HG03521 (cell line): ENCODE data around the gene SPPL2B.

Experiments used
- ATAC-seq: cut with Tn5 transposase; IDR thresholded peaks from one replicate; pipeline ENCODE4 v1.9.1; 2021; ENCODE audit warnings: mild to moderate bottlenecking, moderate library complexity; ENCODE audit not compliant: unreplicated experiment

The SPPL2B gene

DNA sequence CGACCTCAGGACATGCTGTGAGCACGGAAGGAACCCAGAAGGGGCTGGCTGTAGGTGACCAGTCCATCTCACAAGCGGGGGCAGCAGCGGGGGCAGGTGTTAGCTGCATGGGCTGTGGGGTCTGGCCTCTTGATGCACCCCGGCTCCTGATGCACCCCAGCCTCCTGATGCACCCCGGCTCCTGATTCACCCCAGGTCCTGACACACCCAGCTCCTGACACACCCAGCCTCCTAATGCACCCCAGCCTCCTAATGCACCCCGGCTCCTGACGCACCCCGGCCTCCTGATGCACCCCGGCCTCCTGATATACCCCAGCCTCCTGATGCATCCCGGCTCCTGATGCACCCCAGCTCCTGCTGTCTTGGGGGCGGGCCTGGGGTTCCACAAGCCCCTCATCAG lies 7.5 kb upstream of the SPPL2B start:
- no peak for ATAC-seq

DNA sequence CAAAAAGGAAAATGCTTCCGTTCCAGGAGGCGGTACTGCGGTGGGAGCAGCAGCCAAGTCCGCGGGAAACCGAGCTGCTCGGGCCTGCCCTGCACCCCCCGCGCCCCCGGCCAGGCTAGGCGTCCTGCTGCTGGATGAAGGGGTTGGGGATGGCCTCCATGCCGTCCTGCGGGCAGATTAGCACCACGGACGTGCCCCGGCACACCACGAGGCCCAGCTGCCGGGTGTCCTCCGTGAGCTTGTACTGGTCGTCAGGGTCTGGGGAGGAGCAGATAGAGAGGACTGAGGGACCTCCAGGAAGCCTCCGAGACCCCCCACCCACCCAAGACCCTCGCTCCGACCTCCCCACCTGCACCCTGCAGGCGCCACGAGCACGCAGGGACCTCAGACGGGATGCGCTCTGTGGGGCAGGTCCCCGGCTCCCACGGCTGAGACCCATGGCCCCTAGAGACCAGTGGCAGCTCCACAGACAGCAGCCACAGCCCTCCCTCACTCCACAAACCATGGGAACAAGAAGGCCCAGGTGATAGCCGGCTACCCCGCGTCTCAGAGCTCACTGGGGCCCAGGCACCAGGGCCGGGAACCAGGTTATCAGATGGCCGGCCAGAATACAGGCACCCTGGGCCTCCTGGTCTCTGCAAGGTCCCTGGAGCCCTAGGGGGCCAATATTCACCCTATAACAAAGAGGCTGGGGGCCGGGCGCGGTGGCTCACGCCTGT lies 6.8 kb upstream of the SPPL2B start:
- ATAC-seq = no peak

DNA sequence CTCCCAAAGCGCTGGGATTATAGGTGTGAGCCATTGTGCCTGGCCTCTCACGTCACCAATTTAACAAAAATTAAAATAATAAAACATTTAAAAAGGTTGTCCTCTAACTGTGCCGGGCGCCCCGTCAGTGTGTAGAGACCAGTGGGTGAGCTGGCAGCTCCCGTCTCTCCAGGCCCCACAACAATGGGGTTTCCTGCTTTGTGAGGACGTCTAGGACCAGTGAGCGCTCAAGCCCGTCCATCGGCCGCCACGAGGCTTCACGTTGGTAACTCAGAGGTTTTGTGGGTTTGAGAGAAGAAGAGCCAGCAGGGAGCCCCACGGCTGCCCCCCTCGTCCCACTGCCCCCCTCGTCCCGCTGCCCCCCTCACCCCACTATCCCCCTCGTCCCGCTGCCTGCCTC lies 4.8 kb upstream of the SPPL2B start:
- no peak for ATAC-seq

DNA sequence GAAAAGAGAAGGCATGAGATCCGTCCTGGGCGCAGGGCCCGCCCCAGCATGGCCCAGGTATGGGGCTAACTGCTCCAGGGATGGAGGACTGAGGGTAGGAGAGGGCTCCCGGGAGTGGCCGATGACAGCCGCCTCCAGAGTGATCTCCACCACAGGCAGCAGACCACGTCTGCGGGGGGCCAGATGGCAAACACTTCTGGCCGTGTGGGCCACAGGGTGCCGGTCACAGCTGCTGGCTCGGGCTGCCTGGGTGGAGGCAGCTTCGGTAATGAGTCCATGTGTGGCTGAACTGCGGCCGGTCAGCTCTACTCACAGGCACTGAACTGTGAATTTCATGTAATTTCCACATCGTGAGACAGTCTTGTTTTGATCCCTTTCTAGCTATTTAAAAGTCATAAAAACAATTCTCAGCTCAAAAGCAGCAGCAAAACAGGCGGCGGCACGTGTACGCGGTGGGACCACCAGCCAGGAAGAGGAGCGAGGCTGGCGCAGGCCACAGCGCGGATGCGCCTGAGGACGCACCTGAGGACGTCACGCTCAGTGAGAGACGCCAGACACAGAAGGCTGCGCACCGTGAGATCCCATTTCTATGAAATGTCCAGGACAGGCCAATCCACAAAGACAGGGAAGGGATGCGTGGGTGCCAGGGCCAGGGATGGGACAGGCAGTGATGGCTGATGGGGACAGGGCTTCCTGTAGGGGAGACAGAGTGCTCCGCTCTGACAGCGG lies 4.1 kb upstream of the SPPL2B start:
- ATAC-seq = no peak

DNA sequence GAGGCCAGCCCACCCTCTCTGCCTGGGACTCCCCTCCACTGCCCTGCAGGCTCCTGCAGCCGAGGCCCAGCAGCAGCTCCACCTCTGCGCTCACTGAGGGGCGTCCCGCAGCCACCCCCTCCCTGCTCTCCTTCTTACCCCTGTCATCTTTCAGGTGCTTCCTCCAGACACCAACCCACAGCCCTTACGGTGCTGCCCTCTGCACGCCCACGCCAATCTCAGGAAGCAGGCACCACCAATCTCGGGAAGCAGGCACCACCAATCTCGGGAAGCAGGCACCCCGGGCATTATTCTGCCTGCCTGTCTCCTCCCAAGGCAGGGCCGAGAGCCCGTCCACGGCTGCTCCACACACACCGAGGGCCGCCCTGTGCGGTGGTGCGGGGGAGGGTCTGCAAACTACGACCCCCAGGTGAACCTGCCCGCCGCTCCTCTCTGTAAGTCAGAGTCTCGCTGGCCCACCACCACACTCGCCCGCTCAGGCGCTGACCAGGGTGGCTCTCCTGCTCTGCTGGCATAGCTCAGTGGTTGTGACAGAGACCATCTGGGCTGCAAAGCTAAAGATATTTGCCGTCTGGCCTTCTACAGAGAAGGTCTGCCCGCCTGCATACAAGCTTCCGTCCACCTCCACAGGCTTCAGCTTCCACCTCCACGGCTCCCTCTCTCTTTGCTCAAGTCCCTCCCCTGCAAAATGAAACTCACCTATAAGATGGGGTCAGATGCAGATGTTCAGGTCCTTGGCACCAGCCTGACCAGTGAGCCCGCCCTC lies 3.0 kb upstream of the SPPL2B start:
- no peak for ATAC-seq

DNA sequence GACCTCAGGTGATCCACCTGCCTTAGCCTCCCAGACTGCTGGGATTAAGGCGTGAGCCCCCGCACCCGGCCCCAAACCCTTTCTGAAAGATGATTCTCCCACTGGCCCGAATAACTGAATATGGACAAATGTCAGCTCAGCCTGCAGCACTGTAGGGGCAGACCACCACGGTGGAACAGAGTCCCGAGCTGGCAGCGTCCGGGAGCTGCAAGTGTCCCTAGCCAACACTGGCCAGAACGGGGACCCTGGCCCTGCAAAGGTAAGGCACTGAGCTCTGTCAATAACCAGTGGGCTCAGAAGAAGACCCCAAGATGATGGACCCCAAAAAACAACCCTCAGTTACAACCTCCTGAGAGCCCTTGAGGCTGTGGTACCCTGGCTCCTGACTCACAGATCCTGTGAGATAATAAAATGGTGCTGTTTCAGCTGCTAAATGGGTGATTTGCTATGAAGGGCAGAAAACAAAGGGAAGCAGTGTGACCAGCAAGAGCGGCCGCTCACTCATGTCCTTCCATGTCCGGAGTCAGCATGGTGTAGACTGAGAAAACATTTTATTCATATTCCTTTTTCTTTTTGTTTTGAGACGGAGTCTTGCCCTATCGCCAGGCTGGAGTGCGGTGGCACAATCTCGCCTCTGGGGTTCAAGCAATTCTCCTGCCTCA lies 1.7 kb upstream of the SPPL2B start:
- ATAC-seq = no peak

DNA sequence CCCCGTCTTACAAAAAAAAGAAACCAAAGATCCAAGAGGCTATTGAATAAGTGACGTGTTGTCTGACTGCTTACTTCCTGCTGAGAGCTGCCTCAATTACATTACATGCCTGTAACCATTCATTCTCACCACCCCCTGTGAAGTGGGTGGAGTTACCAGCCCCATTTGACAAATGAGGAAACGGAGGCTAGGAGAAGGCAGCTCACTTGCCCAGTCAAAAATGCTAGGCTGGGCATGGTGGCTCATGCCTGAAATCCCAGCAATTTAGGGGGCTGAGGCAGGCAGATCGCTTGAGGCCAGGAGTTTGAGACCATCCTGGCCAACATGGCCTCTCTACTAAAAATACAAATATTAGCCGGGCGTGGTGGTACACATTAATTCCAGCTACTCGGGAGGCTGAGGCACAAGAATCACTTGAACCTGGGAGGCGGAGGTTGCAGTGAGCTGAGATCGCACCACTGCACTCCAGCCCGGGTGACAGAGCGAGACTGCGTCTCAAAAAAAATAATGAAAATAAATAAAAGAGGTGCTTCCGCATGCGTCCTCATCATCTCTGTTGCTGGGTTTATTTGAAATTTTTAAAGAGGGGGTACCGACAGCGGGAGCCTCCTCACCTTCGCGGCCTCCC lies 597 bp upstream of the SPPL2B start:
- no peak for ATAC-seq

DNA sequence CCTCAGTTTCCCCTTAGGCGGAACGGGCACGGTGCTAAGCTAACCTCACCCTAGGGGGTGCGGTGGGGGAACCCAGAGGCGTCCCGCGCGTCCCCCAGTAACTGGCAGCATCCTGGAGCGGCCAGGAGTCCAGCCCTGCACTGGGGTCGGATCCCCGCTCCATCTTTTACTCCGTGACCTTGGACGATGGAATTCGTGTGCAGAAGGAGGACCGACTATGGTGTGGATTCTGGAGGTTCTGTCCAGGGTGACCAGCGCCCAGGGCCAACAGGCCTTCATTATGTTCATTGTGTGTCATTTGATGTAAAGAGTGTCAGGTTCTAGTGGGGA lies 630 bp downstream of the SPPL2B start:
- no peak for ATAC-seq

DNA sequence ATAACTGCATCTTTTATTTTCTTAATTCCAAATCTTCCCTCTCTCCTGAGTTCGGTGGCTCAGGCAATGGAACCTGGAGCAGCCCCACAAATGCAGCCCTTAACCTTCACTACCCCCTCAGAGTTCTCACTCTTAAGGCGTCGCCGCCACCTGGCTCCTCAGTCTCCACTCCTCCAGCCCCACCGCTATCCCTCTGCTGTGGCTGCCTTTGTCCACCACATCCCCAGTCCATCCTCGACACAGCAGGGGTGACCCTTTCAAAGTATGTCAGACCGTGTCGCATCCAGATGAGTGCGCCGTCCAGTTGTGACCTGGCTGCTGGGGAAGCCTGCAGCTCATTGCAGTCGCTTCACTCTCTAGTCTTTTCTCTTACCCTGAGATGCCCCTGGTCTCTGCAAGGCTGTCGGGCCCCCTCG lies 1.0 kb downstream of the SPPL2B start:
- ATAC-seq = no peak

DNA sequence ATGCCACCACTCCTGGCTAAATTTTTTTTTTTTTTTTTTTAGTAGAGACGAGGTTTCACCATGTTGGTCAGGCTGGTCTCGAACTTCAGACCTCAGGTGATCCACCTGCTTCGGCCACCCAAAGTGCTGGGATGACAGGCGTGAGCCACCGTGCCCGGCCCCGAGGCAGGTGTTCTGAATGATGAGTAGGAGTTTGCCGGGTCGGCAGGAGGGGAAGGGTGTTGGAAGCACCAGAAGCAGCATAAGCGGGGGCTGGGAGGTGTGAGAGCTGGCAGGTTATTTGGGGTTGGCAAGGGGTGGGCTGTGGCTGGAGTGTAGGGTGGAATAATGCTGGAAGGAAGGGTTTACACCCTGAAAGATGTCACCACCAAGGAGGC lies 1.8 kb downstream of the SPPL2B start:
- ATAC-seq = no peak

DNA sequence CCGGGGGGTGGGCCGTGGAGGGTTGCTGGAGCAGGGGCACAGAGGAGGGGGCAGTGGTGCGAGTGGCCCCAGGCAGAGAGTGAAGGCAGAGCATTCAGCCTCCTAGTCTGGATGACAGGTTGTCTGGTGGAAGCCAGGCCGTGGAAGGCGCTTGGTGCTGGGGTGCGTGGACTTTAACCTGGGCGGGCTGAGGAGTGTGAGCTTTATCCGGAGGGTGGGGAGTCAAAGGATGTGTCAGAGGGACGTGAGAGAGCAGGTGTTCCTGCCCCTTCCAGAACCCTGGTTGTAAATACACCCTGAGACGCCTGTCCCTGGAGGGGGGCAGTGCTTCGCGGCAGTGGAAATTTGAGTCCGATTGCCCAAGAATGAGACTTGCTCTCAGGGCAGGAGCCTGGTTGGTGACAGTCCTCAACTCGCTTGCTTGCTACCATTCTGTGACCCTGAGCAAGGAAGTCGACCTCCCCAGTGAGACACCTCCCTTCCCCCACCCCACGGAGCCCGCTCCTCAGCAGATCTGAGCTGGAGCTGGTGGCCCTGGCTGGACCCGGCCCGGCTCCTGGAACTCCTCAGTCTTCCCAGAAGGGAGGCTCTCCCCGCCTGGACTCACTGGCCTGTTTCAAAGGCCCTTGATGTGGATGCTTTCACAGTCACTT lies 2.3 kb downstream of the SPPL2B start:
- ATAC-seq = no peak

DNA sequence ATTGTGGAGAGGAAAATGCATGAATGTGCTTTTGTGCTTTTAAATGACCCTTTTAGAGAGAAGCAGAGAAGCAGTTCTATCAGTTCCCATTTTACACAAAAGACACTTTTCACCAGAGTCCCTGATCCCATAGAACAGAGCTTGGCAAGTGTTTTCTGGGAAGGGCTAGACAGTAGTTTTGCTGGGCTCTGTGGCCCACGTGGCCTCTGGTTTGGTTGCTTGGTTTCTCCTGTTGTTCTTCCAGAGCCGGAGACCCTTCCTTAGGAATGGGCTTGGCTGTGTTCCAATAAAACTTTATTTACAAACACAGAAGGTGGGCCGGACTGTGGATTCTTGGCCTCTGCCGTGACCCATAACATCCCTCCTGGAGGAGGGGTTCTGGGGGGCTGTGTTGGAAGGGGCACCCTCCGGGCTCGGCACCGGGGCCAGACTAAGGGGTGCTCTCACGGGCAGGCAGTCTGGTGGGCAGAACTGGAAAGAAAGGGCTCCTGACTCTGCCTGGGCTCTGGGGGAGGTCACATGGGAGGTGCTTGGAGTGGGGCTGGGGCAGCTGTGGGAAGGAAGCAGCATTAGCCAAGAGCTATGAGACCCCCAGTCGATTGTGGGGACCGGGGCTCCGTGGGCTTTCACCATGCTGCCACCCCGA lies 3.2 kb downstream of the SPPL2B start:
- no peak for ATAC-seq

DNA sequence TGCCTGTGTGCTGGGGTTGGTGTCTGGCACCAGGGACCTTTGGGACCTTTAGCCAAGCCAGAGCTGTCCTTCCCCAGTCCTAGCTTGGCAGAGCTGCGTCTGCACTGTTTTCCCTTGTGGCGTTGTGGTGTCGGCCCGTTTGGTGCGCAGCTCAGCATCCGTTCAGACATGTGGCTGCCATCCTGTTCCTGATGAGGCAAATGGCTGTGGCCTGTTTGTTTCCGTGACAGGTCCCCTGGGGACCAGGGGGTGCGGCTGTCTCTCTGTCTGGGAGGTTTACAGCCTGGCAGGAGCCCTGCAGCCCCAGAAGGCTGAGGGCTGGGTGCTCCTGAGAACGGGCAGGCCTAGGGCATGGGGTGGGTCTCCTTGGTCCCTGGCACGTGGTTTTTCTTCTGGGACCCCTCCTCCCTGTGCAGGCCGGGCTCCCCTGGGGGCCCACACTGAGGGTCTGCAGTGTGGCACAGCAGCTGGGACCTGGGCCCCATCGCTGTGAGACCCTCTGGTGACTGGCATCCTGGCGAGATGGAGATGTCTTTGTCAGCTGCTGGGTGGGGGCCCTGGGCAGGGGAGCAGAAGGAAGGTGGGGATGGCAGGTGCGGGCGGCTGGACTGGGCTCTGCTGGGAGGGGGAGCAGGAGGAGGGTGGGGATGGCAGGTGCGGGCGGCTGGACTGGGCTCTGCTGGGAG lies 4.0 kb downstream of the SPPL2B start:
- ATAC-seq = no peak

DNA sequence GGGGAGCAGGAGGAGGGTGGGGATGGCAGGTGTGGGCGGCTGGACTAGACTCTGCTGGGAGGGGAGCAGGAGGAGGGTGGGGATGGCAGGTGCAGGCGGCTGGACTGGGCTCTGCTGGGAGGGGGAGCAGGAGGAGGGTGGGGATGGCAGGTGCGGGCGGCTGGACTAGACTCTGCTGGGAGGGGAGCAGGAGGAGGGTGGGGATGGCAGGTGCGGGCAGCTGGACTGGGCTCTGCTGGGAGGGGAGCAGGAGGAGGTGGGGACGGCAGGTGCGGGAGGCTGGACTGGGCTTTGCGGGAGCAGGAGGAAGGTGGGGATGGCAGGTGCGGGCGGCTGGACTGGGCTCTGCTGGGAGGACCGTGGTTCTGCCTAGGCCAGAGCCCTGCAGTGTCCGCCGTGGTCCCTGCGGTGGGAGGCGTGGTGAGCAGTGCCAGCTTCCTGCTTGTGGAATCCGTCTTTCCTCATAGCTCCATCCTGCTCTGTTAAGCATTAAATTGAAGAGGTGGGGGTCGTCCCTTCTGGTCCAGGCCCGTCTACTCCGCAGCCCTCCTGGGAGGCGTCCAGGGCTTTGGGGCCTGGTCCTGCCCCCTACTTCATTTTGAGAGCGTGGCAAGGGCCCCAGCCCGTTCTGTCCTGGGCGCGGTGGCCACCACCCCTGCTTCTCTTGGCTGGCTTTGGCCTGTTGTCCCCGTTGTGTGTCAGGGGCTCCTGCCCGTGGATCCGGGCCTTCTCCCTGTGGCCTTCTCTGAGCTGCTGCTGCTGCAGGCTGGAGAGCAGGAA lies 4.7 kb downstream of the SPPL2B start:
- no peak for ATAC-seq

DNA sequence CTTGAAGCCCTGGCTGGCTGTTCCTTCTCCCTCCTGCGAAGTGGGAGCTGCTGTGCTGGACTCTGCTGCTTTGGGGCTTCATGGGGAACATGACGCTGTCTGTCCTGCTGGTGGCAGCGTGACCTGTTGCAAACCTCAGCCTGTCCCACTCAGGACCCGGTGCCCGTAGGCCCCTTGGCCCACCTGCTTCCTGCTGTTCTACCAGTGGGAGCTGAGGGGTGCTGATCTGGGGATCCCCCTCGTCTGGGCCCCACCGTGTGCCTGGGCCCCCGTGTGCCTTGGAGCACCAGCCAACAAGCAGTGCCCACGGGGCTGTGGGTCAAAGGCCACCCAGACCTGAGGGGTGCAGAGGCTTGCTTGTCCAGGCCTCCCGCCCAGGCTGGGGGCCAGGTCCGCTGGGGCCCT lies 5.3 kb downstream of the SPPL2B start:
- ATAC-seq = no peak

DNA sequence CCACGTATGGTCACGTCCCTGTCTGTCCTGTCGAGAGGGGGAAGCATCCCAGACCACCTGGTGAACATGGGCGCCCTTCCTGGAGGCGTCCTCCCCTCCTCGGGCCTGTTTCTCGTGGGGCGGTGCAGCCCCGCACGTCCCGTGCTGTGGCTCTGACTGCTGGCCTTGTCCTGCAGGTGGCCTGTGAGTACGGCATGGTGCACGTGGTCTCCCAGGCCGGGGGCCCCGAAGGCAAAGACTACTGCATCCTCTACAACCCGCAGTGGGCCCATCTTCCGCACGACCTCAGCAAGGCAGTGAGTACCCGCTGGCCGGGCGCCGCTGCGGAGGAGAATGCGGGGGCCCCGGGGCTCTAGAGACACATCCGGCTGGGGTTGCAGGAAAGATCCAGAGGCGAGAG lies 5.9 kb downstream of the SPPL2B start:
- no peak for ATAC-seq

DNA sequence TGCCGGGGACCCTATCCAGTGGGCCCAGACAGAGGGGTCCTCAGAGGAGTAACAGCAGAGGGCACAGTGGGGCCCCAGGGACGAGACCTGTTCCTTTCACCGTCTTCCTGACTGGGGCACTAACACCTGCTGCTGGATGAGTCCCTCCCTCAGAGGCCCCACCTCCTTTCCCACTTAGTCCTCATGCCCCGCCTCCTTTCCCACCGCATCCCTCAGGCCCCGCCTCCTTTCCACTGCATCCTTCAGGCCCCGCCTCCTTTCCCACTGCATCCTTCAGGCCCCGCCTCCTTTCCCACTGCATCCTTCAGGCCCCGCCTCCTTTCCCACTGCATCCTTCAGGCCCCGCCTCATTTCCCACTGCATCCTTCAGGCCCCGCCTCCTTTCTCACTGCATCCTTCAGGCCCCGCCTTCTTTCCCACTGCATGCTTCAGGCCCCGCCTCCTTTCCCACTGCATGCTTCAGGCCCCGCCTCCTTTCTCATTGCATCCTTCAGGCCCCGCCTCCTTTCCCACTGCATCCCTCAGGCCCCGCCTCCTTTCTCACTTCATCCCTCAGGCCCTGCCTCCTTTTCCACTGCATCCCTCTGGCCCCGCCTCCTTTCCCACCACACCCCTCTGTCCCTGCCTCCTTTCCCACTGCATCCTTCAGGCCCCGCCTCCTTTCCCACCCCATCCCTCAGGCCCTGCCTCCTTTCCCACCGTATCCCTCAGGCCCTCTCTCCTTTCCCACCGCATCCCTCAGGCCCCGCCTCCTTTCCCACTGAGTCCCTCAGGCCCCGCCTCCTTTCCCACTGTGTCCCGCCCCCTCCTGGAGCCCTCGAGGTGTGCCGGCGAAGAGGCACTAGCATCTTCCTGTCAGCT lies 6.7 kb downstream of the SPPL2B start:
- no peak for ATAC-seq

DNA sequence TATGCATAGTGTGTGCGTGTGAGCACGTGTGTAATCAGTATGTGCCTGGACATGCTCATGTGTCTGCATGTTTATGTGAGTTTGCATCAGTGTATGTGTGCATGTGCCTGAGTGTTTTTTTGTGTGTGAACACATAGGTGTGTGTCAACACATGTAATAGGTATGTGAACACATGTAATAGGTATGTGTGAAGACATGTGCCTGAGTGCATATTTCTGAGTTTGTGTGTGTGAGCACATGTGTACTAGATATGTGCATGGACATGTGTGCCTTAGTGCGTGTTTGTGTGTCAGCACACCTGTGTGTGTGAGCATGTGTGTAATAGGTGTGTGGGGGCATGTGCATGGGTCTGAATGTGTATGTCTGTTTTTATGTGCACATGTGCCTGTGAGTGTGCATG lies 7.4 kb downstream of the SPPL2B start:
- ATAC-seq = no peak
